ACC112 (cell line): Measurements from ENCODE around the gene FCRL2.
"Not testable (repeated sequence)": the region's sequence is repeated elsewhere in the genome, so short reads cannot be mapped to it uniquely, and the experiment has no call there.

ENCODE experiments used
- H2AFZ ChIP-seq: fragments of 200-600 bp; sonication (generic); one replicate; pipeline ENCODE4 v1.6.0; 2017; ENCODE audit warnings: antibody characterized with exemption, low read length; ENCODE audit not compliant: unreplicated experiment
- H3K27ac ChIP-seq: fragments of 200-600 bp; sonication (generic); 2 replicates; pipeline ENCODE4 v1.5.1; 2014; ENCODE audit warnings: low read depth, mild to moderate bottlenecking, antibody characterized with exemption, low read length, moderate library complexity
- H3K27me3 ChIP-seq: fragments of 200-600 bp; sonication (generic); 2 replicates; pipeline ENCODE4 v1.6.1; 2014; ENCODE audit warnings: mild to moderate bottlenecking, antibody characterized with exemption, low read length, moderate library complexity, mixed read lengths; ENCODE audit not compliant: insufficient read depth
- H3K36me3 ChIP-seq: fragments of 200-600 bp; sonication (generic); 2 replicates; pipeline ENCODE4 v1.6.1; 2016; ENCODE audit warnings: mild to moderate bottlenecking, antibody characterized with exemption, low read length, moderate library complexity, mixed read lengths; ENCODE audit not compliant: insufficient read depth
- H3K4me1 ChIP-seq: fragments of 200-600 bp; sonication (generic); one replicate; pipeline ENCODE4 v1.6.1; 2016; ENCODE audit warnings: low read length, mixed read lengths; ENCODE audit not compliant: insufficient read depth, unreplicated experiment, control insufficient read depth
- H3K4me3 ChIP-seq: fragments of 200-600 bp; sonication (generic); 2 replicates; pipeline ENCODE4 v1.5.1; 2014; ENCODE audit warnings: mild to moderate bottlenecking, low read depth, low read length
- H3K79me2 ChIP-seq: fragments of 200-600 bp; sonication (generic); one replicate; pipeline ENCODE4 v1.6.0; 2016; ENCODE audit warnings: low read length; ENCODE audit not compliant: control insufficient read depth, unreplicated experiment, insufficient read depth

FCRL2 gene

GRCh38 chr1:157751283-157751682 is 25.6 kb downstream of the FCRL2 start:
- Histone ChIP-seq H3K4me3 (no peak overlapping the region), H3K27ac (no peak overlapping the region), H3K27me3 (no peaks in the 10 kb centered on the region), H3K79me2 (no peaks in the 10 kb centered on the region), H2AFZ (no peak overlapping the region), H3K4me1 (no peaks in the 10 kb centered on the region), H3K36me3 (no peaks in the 10 kb centered on the region)

- no peaks in the 10 kb centered on the region for H3K27me3 ChIP-seq
- H2AFZ ChIP-seq = no peak overlapping the region
- no peak overlapping the region for H3K27ac ChIP-seq
- no peaks in the 10 kb centered on the region for H3K4me1 ChIP-seq
- no peaks in the 10 kb centered on the region for H3K36me3 ChIP-seq
- no peak overlapping the region for H3K4me3 ChIP-seq
- no peaks in the 10 kb centered on the region for H3K79me2 ChIP-seq
Measured at GRCh38 chr1:157748262-157748817, 28.6 kb downstream of the FCRL2 start.

GRCh38 chr1:157739229-157739901 is 37.6 kb downstream of the FCRL2 start:
- H3K4me1 ChIP-seq = no peaks in the 10 kb centered on the region
- H3K27ac ChIP-seq = no peak overlapping the region
- no peaks in the 10 kb centered on the region for H3K79me2 ChIP-seq
- H3K36me3 ChIP-seq = no peaks in the 10 kb centered on the region
- H3K27me3 ChIP-seq = no peaks in the 10 kb centered on the region
- no peak overlapping the region for H3K4me3 ChIP-seq
- no peak overlapping the region for H2AFZ ChIP-seq

- H3K36me3 ChIP-seq, H3K27ac ChIP-seq, H3K27me3 ChIP-seq, H2AFZ ChIP-seq, H3K79me2 ChIP-seq, H3K4me1 ChIP-seq, H3K4me3 ChIP-seq: not testable (repeated sequence)
Measured at GRCh38 chr1:157735991-157736390, 40.9 kb downstream of the FCRL2 start.

- Histone ChIP-seq H2AFZ (no peak overlapping the region), H3K27me3 (no peaks in the 10 kb centered on the region), H3K36me3 (no peaks in the 10 kb centered on the region), H3K27ac (no peak overlapping the region), H3K79me2 (no peaks in the 10 kb centered on the region), H3K4me3 (no peak overlapping the region), H3K4me1 (no peaks in the 10 kb centered on the region)
Measured at GRCh38 chr1:157734321-157734720, 42.6 kb downstream of the FCRL2 start.

GRCh38 chr1:157732755-157733154 is 44.2 kb downstream of the FCRL2 start:
- H3K79me2 ChIP-seq = no peaks in the 10 kb centered on the region
- no peak overlapping the region for H3K4me3 ChIP-seq
- H2AFZ ChIP-seq = no peak overlapping the region
- H3K27me3 ChIP-seq = no peaks in the 10 kb centered on the region
- H3K27ac ChIP-seq = no peak overlapping the region
- H3K4me1 ChIP-seq = no peaks in the 10 kb centered on the region
- H3K36me3 ChIP-seq = no peaks in the 10 kb centered on the region

GRCh38 chr1:157725221-157725577 is 51.7 kb downstream of the FCRL2 start:
- H3K4me1 ChIP-seq = no peaks in the 10 kb centered on the region
- no peaks in the 10 kb centered on the region for H3K36me3 ChIP-seq
- H3K4me3 ChIP-seq = no peak overlapping the region
- no peak overlapping the region for H2AFZ ChIP-seq
- H3K27ac ChIP-seq = no peak overlapping the region
- no peaks in the 10 kb centered on the region for H3K79me2 ChIP-seq
- no peaks in the 10 kb centered on the region for H3K27me3 ChIP-seq

GRCh38 chr1:157724537-157725220 is 52.3 kb downstream of the FCRL2 start:
- H2AFZ ChIP-seq = no peak overlapping the region
- H3K27me3 ChIP-seq = no peaks in the 10 kb centered on the region
- no peaks in the 10 kb centered on the region for H3K79me2 ChIP-seq
- no peak overlapping the region for H3K27ac ChIP-seq
- no peaks in the 10 kb centered on the region for H3K36me3 ChIP-seq
- H3K4me1 ChIP-seq = no peaks in the 10 kb centered on the region
- H3K4me3 ChIP-seq = no peak overlapping the region

- Histone ChIP-seq H3K27ac (no peak overlapping the region), H3K4me3 (no peak overlapping the region), H2AFZ (no peak overlapping the region), H3K4me1 (no peaks in the 10 kb centered on the region), H3K36me3 (no peaks in the 10 kb centered on the region), H3K79me2 (no peaks in the 10 kb centered on the region), H3K27me3 (no peaks in the 10 kb centered on the region)
Measured at GRCh38 chr1:157723157-157723556, 53.8 kb downstream of the FCRL2 start.

GRCh38 chr1:157721985-157722384 is 54.9 kb downstream of the FCRL2 start:
- Histone ChIP-seq H3K27me3 (no peaks in the 10 kb centered on the region), H3K36me3 (no peaks in the 10 kb centered on the region), H3K4me1 (no peaks in the 10 kb centered on the region), H3K27ac (no peak overlapping the region), H3K4me3 (no peak overlapping the region), H3K79me2 (no peaks in the 10 kb centered on the region), H2AFZ (no peak overlapping the region)

GRCh38 chr1:157715736-157716135 is 61.2 kb downstream of the FCRL2 start:
- Histone ChIP-seq H3K27ac (no peak overlapping the region), H3K4me1 (no peaks in the 10 kb centered on the region), H3K36me3 (no peaks in the 10 kb centered on the region), H3K79me2 (no peaks in the 10 kb centered on the region), H2AFZ (no peak overlapping the region), H3K27me3 (no peaks in the 10 kb centered on the region), H3K4me3 (no peak overlapping the region)
